ENCODE results near the gene EPHA8. TPM values are rescaled to one million over a fixed set of nuclear protein-coding genes. Genes with fewer than 3 reads are reported as not detected.
A peak's percentile ranks its signal among the peaks of the same experiment; 100 is the strongest.

Gene EPHA8
- not detected in 2 replicates for total RNA-seq
- long read RNA-seq = 0 reads

- Mint-ChIP-seq H3K27ac (ENCODE audit: unreplicated experiment) (no peak within 1 kb of the TSS), H3K27me3 (ENCODE audit: low read depth) (peaks cover 82% of the 10 kb centered on the region), H3K9me3 (no peaks in the 10 kb centered on the region), H3K4me1 (peaks cover 4% of the 10 kb centered on the region), H3K4me3 (peak within 1 kb of the TSS; percentile 69), H3K36me3 (ENCODE audit: low read depth) (no peaks in the 10 kb centered on the region)
- TF ChIP-seq, protein P1, sequence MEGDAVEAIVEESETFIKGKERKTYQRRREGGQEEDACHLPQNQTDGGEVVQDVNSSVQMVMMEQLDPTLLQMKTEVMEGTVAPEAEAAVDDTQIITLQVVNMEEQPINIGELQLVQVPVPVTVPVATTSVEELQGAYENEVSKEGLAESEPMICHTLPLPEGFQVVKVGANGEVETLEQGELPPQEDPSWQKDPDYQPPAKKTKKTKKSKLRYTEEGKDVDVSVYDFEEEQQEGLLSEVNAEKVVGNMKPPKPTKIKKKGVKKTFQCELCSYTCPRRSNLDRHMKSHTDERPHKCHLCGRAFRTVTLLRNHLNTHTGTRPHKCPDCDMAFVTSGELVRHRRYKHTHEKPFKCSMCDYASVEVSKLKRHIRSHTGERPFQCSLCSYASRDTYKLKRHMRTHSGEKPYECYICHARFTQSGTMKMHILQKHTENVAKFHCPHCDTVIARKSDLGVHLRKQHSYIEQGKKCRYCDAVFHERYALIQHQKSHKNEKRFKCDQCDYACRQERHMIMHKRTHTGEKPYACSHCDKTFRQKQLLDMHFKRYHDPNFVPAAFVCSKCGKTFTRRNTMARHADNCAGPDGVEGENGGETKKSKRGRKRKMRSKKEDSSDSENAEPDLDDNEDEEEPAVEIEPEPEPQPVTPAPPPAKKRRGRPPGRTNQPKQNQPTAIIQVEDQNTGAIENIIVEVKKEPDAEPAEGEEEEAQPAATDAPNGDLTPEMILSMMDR (conservative IDR thresholded peaks at IDR 0.05) = no peak
- no peak for DNase-seq (ENCODE audit: low read depth, low spot score)
Measured at GRCh38 chr1:22562584-22563583, at the start of gene EPHA8. Gene EPHA8, plus strand, starts transcription at chr1:22563489. Its CDS starts 147 bp downstream, at chr1:22563636.

DNA sequence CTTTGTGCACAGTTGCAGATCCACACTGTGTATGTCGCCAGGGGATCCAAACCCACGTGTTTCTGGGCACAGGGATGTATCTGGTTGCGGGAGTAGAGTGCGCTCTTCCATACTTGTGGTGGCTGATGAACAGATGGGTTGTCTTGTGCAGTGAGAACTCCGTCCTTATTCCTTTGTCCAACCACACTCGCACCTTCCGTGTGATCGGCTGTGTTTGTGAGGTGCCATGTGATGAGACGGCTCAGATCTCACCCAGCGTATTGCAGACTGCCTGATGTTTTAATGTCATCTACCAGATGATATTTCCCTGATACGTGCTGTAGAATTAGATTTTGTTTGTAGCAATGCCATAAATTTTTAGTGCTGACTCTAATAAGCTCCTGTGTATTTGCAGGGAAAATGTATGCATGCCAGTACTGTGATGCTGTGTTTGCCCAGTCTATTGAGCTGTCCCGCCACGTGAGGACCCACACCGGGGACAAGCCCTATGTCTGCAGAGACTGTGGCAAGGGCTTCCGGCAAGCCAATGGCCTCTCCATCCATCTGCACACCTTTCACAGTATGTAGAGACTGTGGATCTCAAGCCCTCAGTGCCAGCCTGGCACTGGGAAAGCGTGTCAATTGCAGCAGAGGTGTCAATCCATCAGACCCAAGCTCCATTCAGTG lies 46.2 kb upstream of the EPHA8 start:
- no peak for DNase-seq (ENCODE audit: low read depth, low spot score)
- TF ChIP-seq, protein P1 (conservative IDR thresholded peaks at IDR 0.05) = no peak
- Mint-ChIP-seq H3K4me3 (no peak overlapping the region), H3K36me3 (ENCODE audit: low read depth) (peaks cover 17% of the 10 kb centered on the region), H3K27ac (ENCODE audit: unreplicated experiment) (no peak overlapping the region), H3K4me1 (no peaks in the 10 kb centered on the region), H3K27me3 (ENCODE audit: low read depth) (no peaks in the 10 kb centered on the region), H3K9me3 (no peaks in the 10 kb centered on the region)

- Mint-ChIP-seq H3K27ac (ENCODE audit: unreplicated experiment) (no peak overlapping the region), H3K4me1 (no peaks in the 10 kb centered on the region), H3K9me3 (no peaks in the 10 kb centered on the region), H3K4me3 (no peak overlapping the region), H3K27me3 (ENCODE audit: low read depth) (no peaks in the 10 kb centered on the region), H3K36me3 (ENCODE audit: low read depth) (peaks cover 17% of the 10 kb centered on the region)
- TF ChIP-seq, protein P1 (conservative IDR thresholded peaks at IDR 0.05) = no peak
- no peak for DNase-seq (ENCODE audit: low read depth, low spot score)
Measured at GRCh38 chr1:22517956-22518355, 45.3 kb upstream of the EPHA8 start.

GRCh38 chr1:22518379-22518778 lies 44.9 kb upstream of the EPHA8 start:
- H3K4me3 Mint-ChIP-seq = no peak overlapping the region
- TF ChIP-seq, protein P1 (conservative IDR thresholded peaks at IDR 0.05) = no peak
- DNase-seq (ENCODE audit: low read depth, low spot score) = no peak
- no peak overlapping the region for H3K27ac Mint-ChIP-seq (ENCODE audit: unreplicated experiment)
- no peaks in the 10 kb centered on the region for H3K4me1 Mint-ChIP-seq
- H3K27me3 Mint-ChIP-seq (ENCODE audit: low read depth) = no peaks in the 10 kb centered on the region
- H3K9me3 Mint-ChIP-seq = no peaks in the 10 kb centered on the region
- H3K36me3 Mint-ChIP-seq (ENCODE audit: low read depth) = peaks cover 17% of the 10 kb centered on the region

DNA sequence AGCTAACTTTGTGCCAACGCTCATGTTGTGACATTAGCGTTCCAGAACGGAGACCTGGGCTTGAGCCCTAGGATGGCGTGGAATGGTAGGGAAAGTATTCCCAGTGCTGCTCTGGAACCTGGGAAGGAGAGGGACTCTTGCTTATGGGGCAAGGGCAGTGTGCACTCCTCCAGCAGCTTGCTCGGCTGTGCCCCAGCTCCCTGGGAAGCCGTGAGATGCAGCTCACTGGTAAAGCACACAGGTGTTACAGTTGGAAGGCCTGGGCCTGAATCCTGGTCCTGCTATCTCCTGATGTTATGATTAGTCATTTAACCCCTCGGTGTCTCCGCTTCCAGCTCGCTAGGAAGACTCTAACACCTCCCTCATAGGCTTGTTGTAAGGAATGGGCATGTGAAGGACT lies 42.4 kb upstream of the EPHA8 start:
- TF ChIP-seq, protein P1 (conservative IDR thresholded peaks at IDR 0.05) = no peak
- no peak overlapping the region for H3K27ac Mint-ChIP-seq (ENCODE audit: unreplicated experiment)
- no peaks in the 10 kb centered on the region for H3K27me3 Mint-ChIP-seq (ENCODE audit: low read depth)
- no peak overlapping the region for H3K4me3 Mint-ChIP-seq
- no peaks in the 10 kb centered on the region for H3K9me3 Mint-ChIP-seq
- no peak for DNase-seq (ENCODE audit: low read depth, low spot score)
- H3K36me3 Mint-ChIP-seq (ENCODE audit: low read depth) = peaks cover 13% of the 10 kb centered on the region
- no peaks in the 10 kb centered on the region for H3K4me1 Mint-ChIP-seq

All from neural crest cell (in vitro differentiated cells).